ENCODE measurements around the gene ARL17B. TPM values are rescaled to one million over a fixed set of nuclear protein-coding genes. Genes with fewer than 3 reads are reported as not detected.
A peak's percentile ranks its signal among the peaks of the same experiment; 100 is the strongest.
"Not testable (repeated sequence)": the region's sequence is repeated elsewhere in the genome, so short reads cannot be mapped to it uniquely, and the experiment has no call there.

The ARL17B gene
- total RNA-seq, 1 donor from 2014 or later: 15.3 TPM

GRCh38 chr17:46367520-46367919 is 6.0 kb upstream of the ARL17B start:
- H3K27ac Mint-ChIP-seq (ENCODE audit: unreplicated experiment); H3K9me3 Mint-ChIP-seq (ENCODE audit: unreplicated experiment); H3K4me1 Mint-ChIP-seq (ENCODE audit: low read depth, unreplicated experiment); H3K36me3 Mint-ChIP-seq (ENCODE audit: unreplicated experiment); DNase-seq; H3K4me3 Mint-ChIP-seq (ENCODE audit: unreplicated experiment); H3K27me3 Mint-ChIP-seq (ENCODE audit: unreplicated experiment): not testable (repeated sequence)

GRCh38 chr17:46361145-46361735 is 326 bp downstream of the ARL17B start:
- not testable (repeated sequence) for DNase-seq; H3K4me3 Mint-ChIP-seq (ENCODE audit: unreplicated experiment); H3K9me3 Mint-ChIP-seq (ENCODE audit: unreplicated experiment); H3K27ac Mint-ChIP-seq (ENCODE audit: unreplicated experiment); H3K36me3 Mint-ChIP-seq (ENCODE audit: unreplicated experiment); H3K27me3 Mint-ChIP-seq (ENCODE audit: unreplicated experiment); H3K4me1 Mint-ChIP-seq (ENCODE audit: low read depth, unreplicated experiment)

GRCh38 chr17:46353856-46354255 is 7.7 kb downstream of the ARL17B start:
- H3K36me3 Mint-ChIP-seq (ENCODE audit: unreplicated experiment); H3K27me3 Mint-ChIP-seq (ENCODE audit: unreplicated experiment); H3K9me3 Mint-ChIP-seq (ENCODE audit: unreplicated experiment); DNase-seq; H3K27ac Mint-ChIP-seq (ENCODE audit: unreplicated experiment); H3K4me3 Mint-ChIP-seq (ENCODE audit: unreplicated experiment); H3K4me1 Mint-ChIP-seq (ENCODE audit: low read depth, unreplicated experiment): not testable (repeated sequence)

GRCh38 chr17:46349060-46349459 is 12.5 kb downstream of the ARL17B start:
- H3K27ac Mint-ChIP-seq (ENCODE audit: unreplicated experiment); H3K9me3 Mint-ChIP-seq (ENCODE audit: unreplicated experiment); H3K36me3 Mint-ChIP-seq (ENCODE audit: unreplicated experiment); DNase-seq; H3K4me3 Mint-ChIP-seq (ENCODE audit: unreplicated experiment); H3K27me3 Mint-ChIP-seq (ENCODE audit: unreplicated experiment); H3K4me1 Mint-ChIP-seq (ENCODE audit: low read depth, unreplicated experiment): not testable (repeated sequence)

GRCh38 chr17:46348345-46348744 is 13.2 kb downstream of the ARL17B start:
- not testable (repeated sequence) for H3K4me1 Mint-ChIP-seq (ENCODE audit: low read depth, unreplicated experiment); H3K4me3 Mint-ChIP-seq (ENCODE audit: unreplicated experiment); H3K36me3 Mint-ChIP-seq (ENCODE audit: unreplicated experiment); H3K9me3 Mint-ChIP-seq (ENCODE audit: unreplicated experiment); H3K27ac Mint-ChIP-seq (ENCODE audit: unreplicated experiment); H3K27me3 Mint-ChIP-seq (ENCODE audit: unreplicated experiment); DNase-seq

GRCh38 chr17:46342131-46342530 is 19.4 kb downstream of the ARL17B start:
- not testable (repeated sequence) for H3K4me1 Mint-ChIP-seq (ENCODE audit: low read depth, unreplicated experiment); H3K27ac Mint-ChIP-seq (ENCODE audit: unreplicated experiment); H3K36me3 Mint-ChIP-seq (ENCODE audit: unreplicated experiment); H3K4me3 Mint-ChIP-seq (ENCODE audit: unreplicated experiment); H3K27me3 Mint-ChIP-seq (ENCODE audit: unreplicated experiment); DNase-seq; H3K9me3 Mint-ChIP-seq (ENCODE audit: unreplicated experiment)

GRCh38 chr17:46341220-46341619 is 20.3 kb downstream of the ARL17B start:
- H3K4me1 Mint-ChIP-seq (ENCODE audit: low read depth, unreplicated experiment); H3K9me3 Mint-ChIP-seq (ENCODE audit: unreplicated experiment): not testable (repeated sequence)

GRCh38 chr17:46294831-46295230 is 66.7 kb downstream of the ARL17B start, which contains the start of gene LRRC37A:
LRRC37A (plus strand) TSS chr17:46295131; CDS start chr17:46295134, 3 bp downstream.
- H3K4me3 Mint-ChIP-seq (ENCODE audit: unreplicated experiment); DNase-seq; H3K9me3 Mint-ChIP-seq (ENCODE audit: unreplicated experiment); H3K27ac Mint-ChIP-seq (ENCODE audit: unreplicated experiment); H3K4me1 Mint-ChIP-seq (ENCODE audit: low read depth, unreplicated experiment); H3K27me3 Mint-ChIP-seq (ENCODE audit: unreplicated experiment); H3K36me3 Mint-ChIP-seq (ENCODE audit: unreplicated experiment): not testable (repeated sequence)

More at GRCh38 chr17:46341220-46341619, 20.3 kb downstream of the ARL17B start:
- H3K36me3 Mint-ChIP-seq (ENCODE audit: unreplicated experiment); DNase-seq; H3K4me3 Mint-ChIP-seq (ENCODE audit: unreplicated experiment); H3K27ac Mint-ChIP-seq (ENCODE audit: unreplicated experiment); H3K27me3 Mint-ChIP-seq (ENCODE audit: unreplicated experiment): not testable (repeated sequence)

- H3K27ac Mint-ChIP-seq (ENCODE audit: unreplicated experiment): not testable (repeated sequence)
Measured at GRCh38 chr17:46291618-46292017, 69.9 kb downstream of the ARL17B start.

GRCh38 chr17:46290906-46291546 is 70.5 kb downstream of the ARL17B start:
- H3K27me3 Mint-ChIP-seq (ENCODE audit: unreplicated experiment); H3K9me3 Mint-ChIP-seq (ENCODE audit: unreplicated experiment); DNase-seq; H3K4me3 Mint-ChIP-seq (ENCODE audit: unreplicated experiment); H3K27ac Mint-ChIP-seq (ENCODE audit: unreplicated experiment); H3K4me1 Mint-ChIP-seq (ENCODE audit: low read depth, unreplicated experiment); H3K36me3 Mint-ChIP-seq (ENCODE audit: unreplicated experiment): not testable (repeated sequence)

More at GRCh38 chr17:46291618-46292017, 69.9 kb downstream of the ARL17B start:
- DNase-seq: peak; percentile 8
- not testable (repeated sequence) for H3K36me3 Mint-ChIP-seq (ENCODE audit: unreplicated experiment); H3K4me3 Mint-ChIP-seq (ENCODE audit: unreplicated experiment); H3K9me3 Mint-ChIP-seq (ENCODE audit: unreplicated experiment); H3K4me1 Mint-ChIP-seq (ENCODE audit: low read depth, unreplicated experiment); H3K27me3 Mint-ChIP-seq (ENCODE audit: unreplicated experiment)

GRCh38 chr17:46287587-46287986 is 74.0 kb downstream of the ARL17B start:
- H3K27ac Mint-ChIP-seq (ENCODE audit: unreplicated experiment); H3K27me3 Mint-ChIP-seq (ENCODE audit: unreplicated experiment); H3K4me3 Mint-ChIP-seq (ENCODE audit: unreplicated experiment); H3K9me3 Mint-ChIP-seq (ENCODE audit: unreplicated experiment); DNase-seq; H3K36me3 Mint-ChIP-seq (ENCODE audit: unreplicated experiment): not testable (repeated sequence)
- peaks cover 15% of the 10 kb centered on the region for H3K4me1 Mint-ChIP-seq (ENCODE audit: low read depth, unreplicated experiment)
